RWPE1 (cell line): Measurements from ENCODE around the gene NAA50.

Experiments
- CTCF ChIA-PET: fragments of 350-600 bp; sonication (Branson Sonifier 250); formaldehyde crosslinking; extraction: SDS; loops from one replicate; lab custom pipeline; 2021; lab: Yijun Ruan, JAX
- POLR2A ChIA-PET: fragments of 400-600 bp; formaldehyde crosslinking; extraction: SDS; loops from one replicate; lab custom pipeline; 2020; ENCODE audit warnings: antibody characterized with exemption; ENCODE audit not compliant: low non-redundant PET; lab: Yijun Ruan, JAX
- DNase-seq: peaks from one replicate; pipeline ENCODE4 v3.0.0; 2012; ENCODE audit warnings: low spot score
- H3K27ac ChIP-seq: fragments of 450-650 bp; 2 replicates; pipeline ENCODE4 v1.5.1; 2017
- TF ChIP-seq, protein P1 (sequence below): fragments of 450-650 bp; conservative IDR thresholded peaks from 2 replicates; pipeline ENCODE4 v1.5.1; 2017; ENCODE audit warnings: low read depth, mild to moderate bottlenecking

The NAA50 gene

DNA sequence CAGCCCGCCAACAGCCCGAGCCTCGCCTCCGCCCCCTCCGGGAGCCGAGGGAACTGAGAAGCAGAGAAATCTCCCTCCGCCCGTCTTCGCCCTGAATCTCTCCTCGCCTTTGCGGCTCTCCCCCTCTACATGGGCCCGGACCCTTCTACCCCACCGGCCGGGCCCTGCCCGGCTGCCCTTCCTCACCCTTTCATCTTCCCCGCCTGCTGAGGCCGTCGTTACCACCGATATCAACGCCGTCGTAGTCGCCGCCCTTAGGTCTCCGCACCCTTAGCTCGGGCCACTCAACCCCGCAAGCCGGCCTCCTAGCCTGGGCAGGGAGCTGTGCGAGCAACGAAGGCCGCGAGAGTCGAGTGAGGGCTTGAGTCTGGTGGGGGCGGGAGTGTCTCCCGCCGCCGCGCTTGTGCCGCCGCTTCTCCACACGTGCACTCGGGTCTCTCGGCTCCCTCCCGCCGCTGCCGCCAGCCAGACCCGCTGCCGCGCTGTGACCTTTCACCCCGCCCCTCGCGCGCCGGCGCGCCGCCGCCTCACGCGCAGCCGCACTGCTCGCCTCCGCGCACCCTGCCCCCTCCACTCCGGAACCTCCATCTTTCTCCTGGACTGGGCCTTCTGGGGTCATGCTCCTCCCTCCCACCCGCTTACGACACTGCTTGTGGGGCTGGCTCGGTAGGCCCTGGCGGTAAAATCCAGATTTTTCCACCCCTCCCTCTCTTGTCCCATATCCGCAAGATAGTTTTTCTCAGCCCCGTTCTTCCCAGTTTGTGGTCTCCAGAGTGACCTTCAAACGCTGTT lies at the start of gene NAA50:
NAA50 (minus strand) TSS at position 494 of the 792 bp plus-strand sequence; CDS start at position 194, 300 bp downstream.
- ChIA-PET CTCF (interaction anchor here (0.6 to 3.2 kb wide), 11 partner anchors 10 to 250 kb away, joined by 3 to 20 read pairs (median 3); no protein-coding TSS in a partner anchor), POLR2A (interaction anchor here (0.5 to 1.5 kb wide), 3 partner anchors 24 to 1401 kb away, joined by 3 to 13 read pairs (median 4); partner anchors contain the start of gene USF3)
- H3K27ac ChIP-seq = peak within 1 kb of the TSS; percentile 96
- DNase-seq = peak; percentile 90
- TF ChIP-seq, protein P1, sequence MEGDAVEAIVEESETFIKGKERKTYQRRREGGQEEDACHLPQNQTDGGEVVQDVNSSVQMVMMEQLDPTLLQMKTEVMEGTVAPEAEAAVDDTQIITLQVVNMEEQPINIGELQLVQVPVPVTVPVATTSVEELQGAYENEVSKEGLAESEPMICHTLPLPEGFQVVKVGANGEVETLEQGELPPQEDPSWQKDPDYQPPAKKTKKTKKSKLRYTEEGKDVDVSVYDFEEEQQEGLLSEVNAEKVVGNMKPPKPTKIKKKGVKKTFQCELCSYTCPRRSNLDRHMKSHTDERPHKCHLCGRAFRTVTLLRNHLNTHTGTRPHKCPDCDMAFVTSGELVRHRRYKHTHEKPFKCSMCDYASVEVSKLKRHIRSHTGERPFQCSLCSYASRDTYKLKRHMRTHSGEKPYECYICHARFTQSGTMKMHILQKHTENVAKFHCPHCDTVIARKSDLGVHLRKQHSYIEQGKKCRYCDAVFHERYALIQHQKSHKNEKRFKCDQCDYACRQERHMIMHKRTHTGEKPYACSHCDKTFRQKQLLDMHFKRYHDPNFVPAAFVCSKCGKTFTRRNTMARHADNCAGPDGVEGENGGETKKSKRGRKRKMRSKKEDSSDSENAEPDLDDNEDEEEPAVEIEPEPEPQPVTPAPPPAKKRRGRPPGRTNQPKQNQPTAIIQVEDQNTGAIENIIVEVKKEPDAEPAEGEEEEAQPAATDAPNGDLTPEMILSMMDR = no peak

DNA sequence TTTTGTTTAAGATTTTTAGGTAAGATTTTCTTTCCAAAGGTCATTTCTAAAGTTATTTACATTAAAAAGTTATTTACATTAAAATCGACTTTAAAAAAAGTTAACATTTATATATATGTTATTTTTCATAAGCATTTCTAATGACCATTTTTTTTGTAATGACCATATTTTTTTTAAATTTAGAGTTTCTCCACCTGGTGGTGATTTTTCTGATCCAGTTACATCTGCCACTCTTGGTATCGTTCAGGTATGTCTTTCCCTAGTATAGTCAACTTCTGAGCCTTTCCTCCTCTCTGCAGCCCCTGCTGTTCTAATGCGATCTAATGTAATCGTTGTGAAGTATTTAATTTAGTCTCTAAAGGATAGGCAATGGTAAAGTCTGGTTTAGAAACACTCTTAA lies 49.6 kb upstream of the NAA50 start:
- H3K27ac ChIP-seq = no peak overlapping the region
- TF ChIP-seq, protein P1 = no peak
- DNase-seq = no peak
- POLR2A ChIA-PET = no interaction called here
- CTCF ChIA-PET = interaction anchor here (0.6 kb wide), 1 partner anchor 75 kb away, joined by 6 read pairs; no protein-coding TSS in a partner anchor

DNA sequence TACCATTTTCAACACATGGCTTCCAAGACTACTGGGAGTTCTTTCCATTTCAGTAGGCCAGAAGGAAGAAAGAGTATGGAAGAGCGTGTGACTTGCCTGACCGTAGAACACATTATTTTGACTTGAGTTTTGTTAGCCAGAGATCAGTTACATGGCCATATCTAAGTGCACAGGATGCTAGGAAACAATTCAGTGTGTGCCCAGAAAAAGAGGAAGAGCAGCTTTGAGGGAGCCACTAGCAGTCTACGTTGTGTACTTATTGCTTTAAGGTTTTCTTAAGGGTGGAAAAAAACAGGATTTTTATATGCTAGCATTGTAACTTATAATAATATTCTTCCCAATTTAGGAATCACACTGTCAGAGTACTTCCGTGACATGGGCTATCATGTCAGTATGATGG lies 48.5 kb upstream of the NAA50 start:
- CTCF ChIA-PET = interaction anchor here (0.6 to 1.1 kb wide), 2 partner anchors 50 to 56 kb away, joined by 3 read pairs; no protein-coding TSS in a partner anchor
- TF ChIP-seq, protein P1 = no peak
- H3K27ac ChIP-seq = no peak overlapping the region
- POLR2A ChIA-PET = interaction anchor here (0.6 kb wide), 1 partner anchor 100 kb away, joined by 3 read pairs; no protein-coding TSS in a partner anchor
- no peak for DNase-seq

DNA sequence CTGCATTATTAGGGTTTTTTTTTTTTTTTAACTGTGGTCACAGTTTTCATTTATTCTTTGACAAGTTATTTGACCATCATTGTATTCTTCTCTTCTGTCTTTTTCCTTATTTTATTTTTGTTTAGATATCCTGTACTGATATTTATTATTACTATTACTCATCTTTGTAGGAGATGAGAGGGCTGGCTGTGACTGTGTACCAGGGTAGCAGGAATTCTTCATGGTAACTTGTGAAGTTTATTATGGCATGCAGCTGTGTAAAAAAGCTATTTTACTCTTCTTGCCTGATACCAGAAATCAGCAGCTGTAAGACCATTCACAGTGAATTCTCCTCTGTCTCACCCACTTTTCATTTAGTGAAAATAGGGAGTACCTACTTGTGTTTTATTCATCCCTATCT lies 45.3 kb upstream of the NAA50 start:
- ChIA-PET POLR2A (no interaction called here), CTCF (no interaction called here)
- H3K27ac ChIP-seq = no peak overlapping the region
- TF ChIP-seq, protein P1 = no peak
- DNase-seq = no peak

DNA sequence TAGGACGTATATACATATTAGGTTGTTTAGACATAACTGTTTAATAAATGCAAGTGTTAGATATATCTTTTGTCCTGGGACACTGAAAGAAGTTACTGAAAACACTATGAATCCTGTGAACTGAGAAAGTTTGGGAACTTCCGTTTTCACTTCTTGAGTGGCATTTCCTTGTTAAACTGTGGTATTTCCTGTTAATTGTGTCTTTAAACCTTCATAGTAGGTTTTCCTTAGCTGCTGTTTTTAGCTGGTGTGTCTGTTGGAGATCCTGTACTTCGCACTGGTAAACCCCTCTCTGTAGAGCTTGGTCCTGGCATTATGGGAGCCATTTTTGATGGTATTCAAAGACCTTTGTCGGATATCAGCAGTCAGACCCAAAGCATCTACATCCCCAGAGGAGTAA lies 37.9 kb upstream of the NAA50 start:
- TF ChIP-seq, protein P1 = no peak
- H3K27ac ChIP-seq = no peak overlapping the region
- POLR2A ChIA-PET = no interaction called here
- CTCF ChIA-PET = no interaction called here
- no peak for DNase-seq

DNA sequence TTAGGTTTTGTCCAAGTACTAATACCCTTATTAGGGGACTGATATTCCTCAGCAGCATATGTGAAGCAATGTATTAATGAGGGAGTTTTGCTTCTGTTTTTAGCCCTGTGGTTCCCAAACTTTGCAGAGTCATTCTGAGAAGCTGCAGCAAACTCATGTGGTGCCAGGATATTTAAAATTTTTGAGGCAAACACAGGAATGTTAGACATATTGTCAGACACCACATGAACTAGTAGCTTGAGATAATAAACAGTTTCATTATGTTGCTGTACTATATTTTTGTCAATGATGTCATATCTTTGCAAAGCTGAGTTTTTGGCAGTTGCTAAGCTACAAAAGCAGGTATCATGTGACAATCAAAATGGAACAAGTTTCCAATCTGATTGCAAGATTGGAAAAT lies 37.4 kb upstream of the NAA50 start:
- POLR2A ChIA-PET = no interaction called here

More for the DNA sequence above, 37.4 kb upstream of the NAA50 start:
- CTCF ChIA-PET = no interaction called here
- DNase-seq = no peak
- TF ChIP-seq, protein P1 = no peak
- no peak overlapping the region for H3K27ac ChIP-seq
